Liver (tissue), 9 donors: Measurements from ENCODE around the gene DDX17. TPM values are rescaled to one million over a fixed set of nuclear protein-coding genes. Genes with fewer than 3 reads are reported as not detected.

ENCODE experiments used
- DNase-seq: peaks from one replicate; pipeline ENCODE4 v3.0.0-alpha.2; 2017; ENCODE audit warnings: low spot score
- H3K27ac ChIP-seq, 2 donors: one replicate each; pipeline ENCODE4 v1.7.0; 2013; ENCODE audit warnings: inconsistent platforms in 2 of 2, low read length in 2 of 2, control low read depth in 1 of 2, low read depth in 1 of 2, mild to moderate bottlenecking in 1 of 2
- H3K27me3 ChIP-seq, 4 donors: one replicate each; pipeline versions ENCODE4 v1.6.1 to v1.7.0; 2013; ENCODE audit warnings: low read length in 3 of 4, inconsistent platforms in 1 of 4, mild to moderate bottlenecking in 1 of 4, moderate library complexity in 1 of 4; ENCODE audit not compliant: control insufficient read depth in 4 of 4, insufficient read depth in 4 of 4
- H3K36me3 ChIP-seq, 4 donors: one replicate each; pipeline versions ENCODE4 v1.6.1 to v1.7.0; 2013; ENCODE audit warnings: low read length in 3 of 4, mild to moderate bottlenecking in 3 of 4, low read depth in 1 of 4, moderate library complexity in 1 of 4; ENCODE audit not compliant: control insufficient read depth in 4 of 4, insufficient read depth in 3 of 4
- H3K4me1 ChIP-seq, 4 donors: one replicate each; pipeline versions ENCODE4 v1.6.1 to v1.7.0; 2013; ENCODE audit warnings: low read length in 3 of 4, mild to moderate bottlenecking in 3 of 4, moderate library complexity in 1 of 4; ENCODE audit not compliant: control insufficient read depth in 4 of 4, insufficient read depth in 4 of 4
- H3K4me3 ChIP-seq, 3 donors: one replicate each; pipeline versions ENCODE4 v1.6.1 to v1.7.0; 2013; ENCODE audit warnings: low read length in 3 of 3, control low read depth in 1 of 3, low read depth in 1 of 3, mild to moderate bottlenecking in 1 of 3
- H3K9ac ChIP-seq, 2 donors: one replicate each; pipeline ENCODE4 v1.7.0; 2013; ENCODE audit warnings: low read length in 2 of 2, mild to moderate bottlenecking in 2 of 2, moderate library complexity in 2 of 2, control low read depth in 1 of 2, low read depth in 1 of 2
- H3K9me3 ChIP-seq, 4 donors: one replicate each; pipeline versions ENCODE4 v1.6.1 to v1.7.0; 2013; ENCODE audit warnings: low read length in 3 of 4; ENCODE audit not compliant: control insufficient read depth in 4 of 4
- ATF3 ChIP-seq: IDR thresholded peaks from 2 replicates; pipeline ENCODE4 v1.6.1; 2016; ENCODE audit warnings: antibody characterized with exemption
- EGR1 ChIP-seq, 2 donors: IDR thresholded peaks; 2 replicates each; pipeline ENCODE4 v1.6.1; 2016 to 2018; ENCODE audit warnings: antibody characterized with exemption in 2 of 2, low read depth in 2 of 2
- GABPA ChIP-seq, 2 donors: IDR thresholded peaks in 1 of 2; conservative IDR thresholded peaks in 1 of 2; 2 replicates each; pipeline ENCODE4 v1.6.1; 2016; ENCODE audit warnings: antibody characterized with exemption in 2 of 2, mild to moderate bottlenecking in 1 of 2, moderate library complexity in 1 of 2
- HNF4A ChIP-seq, 2 donors: conservative IDR thresholded peaks; 2 replicates each; pipeline ENCODE4 v1.6.1; 2016; ENCODE audit warnings: antibody characterized with exemption in 2 of 2, mild to moderate bottlenecking in 2 of 2
- HNF4G ChIP-seq: IDR thresholded peaks from 2 replicates; pipeline ENCODE4 v1.6.1; 2016; ENCODE audit warnings: antibody characterized with exemption
- JUND ChIP-seq, 2 donors: IDR thresholded peaks; 2 replicates each; pipeline ENCODE4 v1.6.1; 2016; ENCODE audit warnings: antibody characterized with exemption in 2 of 2
- MAX ChIP-seq: IDR thresholded peaks from 2 replicates; pipeline ENCODE4 v1.6.1; 2016; ENCODE audit warnings: antibody characterized with exemption
- RAD21 ChIP-seq, 2 donors: IDR thresholded peaks; 2 replicates each; pipeline ENCODE4 v1.6.1; 2016; ENCODE audit warnings: antibody characterized with exemption in 2 of 2, mild to moderate bottlenecking in 2 of 2
- REST ChIP-seq: IDR thresholded peaks from 2 replicates; pipeline ENCODE4 v1.6.1; 2016; ENCODE audit warnings: antibody characterized with exemption, mild to moderate bottlenecking
- RXRA ChIP-seq, 2 donors: IDR thresholded peaks; 2 replicates each; pipeline ENCODE4 v1.6.1; 2017 to 2018; ENCODE audit warnings: antibody characterized with exemption in 2 of 2, mild to moderate bottlenecking in 1 of 2
- TAF1 ChIP-seq: conservative IDR thresholded peaks from 2 replicates; pipeline ENCODE4 v1.6.1; 2016; ENCODE audit warnings: antibody characterized with exemption, mild to moderate bottlenecking
- YY1 ChIP-seq: IDR thresholded peaks from 2 replicates; pipeline ENCODE4 v1.6.1; 2016; ENCODE audit warnings: antibody characterized with exemption, mild to moderate bottlenecking
- ZBTB33 ChIP-seq: IDR thresholded peaks from 2 replicates; pipeline ENCODE4 v1.6.1; 2016; ENCODE audit warnings: antibody characterized with exemption
- WGBS: extraction: QIAGEN DNeasy Blood & Tissue Kit; methylation state at CpG from one replicate; pipeline ENCODE4 v1.1.7; 2013; 5-methylcytosine and 5-hydroxymethylcytosine counted together
- polyA plus RNA-seq, 2 donors: library from polyadenylated mRNA; stranded (reverse) in 1 of 2; unstranded in 1 of 2; fragments of 200-250 nt in 1 of 2; fragments of >200 nt in 1 of 2; fragmentation: Nextera tagmentation in 1 of 2; extraction: Ambion mirVana in 1 of 2; gene quantifications; one replicate each; pipeline versions ENCODE4 v1.2.1 to v1.2.3, GENCODE V29; 2013 to 2015
- total RNA-seq, 2 donors: library from RNA; depleted of rRNA; stranded (reverse); fragments of >200 nt; gene quantifications; one replicate each; pipeline ENCODE4 v1.2.3, GENCODE V29; 2014
- donor health status: healthy.
- donor health status: healthy.
- donor health status: healthy.
- donor health status: healthy.
- donor health status: healthy.

The DDX17 gene
- total and polyA plus RNA-seq, 4 donors, result 46.3 to 451 (median 173) TPM

- Histone ChIP-seq H3K36me3 (no peaks in the 10 kb centered on the region), H3K9me3 (no peaks in the 10 kb centered on the region), H3K9ac (no peak overlapping the region), H3K4me3 (no peak overlapping the region), H3K27ac (no peak overlapping the region), H3K4me1 (peaks cover 4 to 11% (median 6%) of the 10 kb centered on the region in 4 donors), H3K27me3 (peaks cover 0 to 3% (median 0%) of the 10 kb centered on the region in 4 donors)
- 46% methylated on average over 28 of the region's 28 CpGs for WGBS
- TF ChIP-seq GABPA (IDR thresholded peaks at IDR 0.05 in 1 of 2, conservative IDR thresholded peaks at IDR 0.05 in 1 of 2) (no peak), ZBTB33 (no peak), YY1 (no peak), REST (no peak), RAD21 (IDR thresholded peaks at IDR 0.05) (no peak), EGR1 (IDR thresholded peaks at IDR 0.05; ENCODE audit: low read depth in 2 of 2) (no peak)
- peak; percentile 60 for DNase-seq
Measured at GRCh38 chr22:38462960-38463784, 42.9 kb downstream of the DDX17 start.

- Histone ChIP-seq H3K4me1 (peaks cover 3 to 5% (median 4%) of the 10 kb centered on the region in 4 donors), H3K4me3 (no peak overlapping the region), H3K27ac (no peak overlapping the region), H3K36me3 (no peaks in the 10 kb centered on the region), H3K27me3 (peaks cover 0 to 3% (median 1%) of the 10 kb centered on the region in 4 donors), H3K9me3 (no peaks in the 10 kb centered on the region), H3K9ac (no peak overlapping the region)
- DNase-seq, result peak; percentile 68
- no peak for TF ChIP-seq HNF4A (conservative IDR thresholded peaks at IDR 0.05)
- peak in 1 of 2 donors; percentile 10 for TF ChIP-seq RAD21 (IDR thresholded peaks at IDR 0.05)
- WGBS, result 14% methylated on average over 51 of the region's 51 CpGs
Measured at GRCh38 chr22:38461414-38462081, 44.6 kb downstream of the DDX17 start.

- Histone ChIP-seq H3K9ac (no peak overlapping the region), H3K36me3 (no peaks in the 10 kb centered on the region), H3K27me3 (peaks cover 0 to 3% (median 1%) of the 10 kb centered on the region in 4 donors), H3K4me1 (peaks cover 3 to 5% (median 4%) of the 10 kb centered on the region in 4 donors), H3K4me3 (no peak overlapping the region), H3K27ac (no peak overlapping the region), H3K9me3 (no peaks in the 10 kb centered on the region)
- WGBS, result 50% methylated on average over 9 of the region's 9 CpGs
- DNase-seq, result no peak
- TF ChIP-seq TAF1 (no peak), MAX (no peak), HNF4G (no peak), YY1 (no peak), JUND (IDR thresholded peaks at IDR 0.05) (no peak), RXRA (IDR thresholded peaks at IDR 0.05) (no peak), EGR1 (IDR thresholded peaks at IDR 0.05; ENCODE audit: low read depth in 2 of 2) (no peak), REST (no peak), GABPA (IDR thresholded peaks at IDR 0.05 in 1 of 2, conservative IDR thresholded peaks at IDR 0.05 in 1 of 2) (no peak), HNF4A (conservative IDR thresholded peaks at IDR 0.05) (no peak), ATF3 (no peak)
Measured at GRCh38 chr22:38461057-38461413, 45.1 kb downstream of the DDX17 start.
